ENCODE data around the gene CFAP53.

CFAP53 gene

GRCh38 chr18:50277942-50278341 lies 11.6 kb upstream of the CFAP53 start:
- H3K4me3 ChIP-seq (ENCODE audit: control insufficient read depth in 1 of 7, extremely low read depth in 1 of 7, insufficient read depth in 4 of 7, low read depth in 2 of 7, low read length in 6 of 7), result no peak overlapping the region
- ChIA-PET POLR2A (no interaction called here), CTCF (interaction anchor here (1.4 to 1.8 kb wide), 3 partner anchors 8 to 11 kb away, joined by 3 to 4 read pairs (median 4); partner anchors contain the start of gene CFAP53)
- H3K4me1 ChIP-seq (ENCODE audit: control extremely low read depth in 1 of 4, control insufficient read depth in 4 of 4, insufficient read depth in 4 of 4, low read length in 3 of 4), result peaks cover 0 to 29% (median 21%) of the 10 kb centered on the region in 4 experiments
- DNase-seq, result no peak
- no peaks in the 10 kb centered on the region for H3K9me3 ChIP-seq (ENCODE audit: control extremely low read depth in 1 of 5, control insufficient read depth in 4 of 5, insufficient read depth in 2 of 5, low read depth in 1 of 5, low read length in 4 of 5)
- H3K27ac ChIP-seq (ENCODE audit: insufficient read depth in 1 of 2, low read depth in 1 of 2, low read length in 2 of 2, poor library complexity in 1 of 2, severe bottlenecking in 2 of 2), result no peak overlapping the region
- H3K36me3 ChIP-seq (ENCODE audit: control insufficient read depth in 4 of 4, insufficient read depth in 4 of 4, low read length in 3 of 4), result peaks cover 33 to 73% (median 54%) of the 10 kb centered on the region in 4 experiments
- H3K27me3 ChIP-seq (replicated peaks in 2 of 5; ENCODE audit: control insufficient read depth in 4 of 5, insufficient read depth in 5 of 5, low read length in 4 of 5), result no peaks in the 10 kb centered on the region
- 100% methylated on average over 2 of the region's 6 CpGs for WGBS (ENCODE audit: insufficient coverage)

GRCh38 chr18:50276452-50276851 lies 10.2 kb upstream of the CFAP53 start:
- H3K36me3 ChIP-seq (ENCODE audit: control insufficient read depth in 4 of 4, insufficient read depth in 4 of 4, low read length in 3 of 4), result peaks cover 40 to 78% (median 59%) of the 10 kb centered on the region in 4 experiments
- 100% methylated on average over 3 of the region's 4 CpGs for WGBS (ENCODE audit: insufficient coverage)
- H3K4me1 ChIP-seq (ENCODE audit: control extremely low read depth in 1 of 4, control insufficient read depth in 4 of 4, insufficient read depth in 4 of 4, low read length in 3 of 4), result peaks cover 0 to 23% (median 14%) of the 10 kb centered on the region in 4 experiments
- H3K9me3 ChIP-seq (ENCODE audit: control extremely low read depth in 1 of 5, control insufficient read depth in 4 of 5, insufficient read depth in 2 of 5, low read depth in 1 of 5, low read length in 4 of 5), result no peaks in the 10 kb centered on the region
- POLR2A ChIA-PET, result no interaction called here
- no peak for DNase-seq
- H3K27ac ChIP-seq (ENCODE audit: insufficient read depth in 1 of 2, low read depth in 1 of 2, low read length in 2 of 2, poor library complexity in 1 of 2, severe bottlenecking in 2 of 2), result no peak overlapping the region
- CTCF ChIA-PET, result interaction anchor here (1.4 kb wide), 1 partner anchor 9 kb away, joined by 6 read pairs; no protein-coding TSS in a partner anchor
- H3K27me3 ChIP-seq (replicated peaks in 2 of 5; ENCODE audit: control insufficient read depth in 4 of 5, insufficient read depth in 5 of 5, low read length in 4 of 5), result no peaks in the 10 kb centered on the region
- H3K4me3 ChIP-seq (ENCODE audit: control insufficient read depth in 1 of 7, extremely low read depth in 1 of 7, insufficient read depth in 4 of 7, low read depth in 2 of 7, low read length in 6 of 7), result no peak overlapping the region

GRCh38 chr18:50275503-50276036 lies 9.3 kb upstream of the CFAP53 start:
- no peaks in the 10 kb centered on the region for H3K27me3 ChIP-seq (replicated peaks in 2 of 5; ENCODE audit: control insufficient read depth in 4 of 5, insufficient read depth in 5 of 5, low read length in 4 of 5)
- peaks cover 42 to 86% (median 66%) of the 10 kb centered on the region in 4 experiments for H3K36me3 ChIP-seq (ENCODE audit: control insufficient read depth in 4 of 4, insufficient read depth in 4 of 4, low read length in 3 of 4)
- no peaks in the 10 kb centered on the region for H3K9me3 ChIP-seq (ENCODE audit: control extremely low read depth in 1 of 5, control insufficient read depth in 4 of 5, insufficient read depth in 2 of 5, low read depth in 1 of 5, low read length in 4 of 5)
- ChIA-PET CTCF (no interaction called here), POLR2A (no interaction called here)
- 98% methylated on average over 15 of the region's 19 CpGs for WGBS (ENCODE audit: insufficient coverage)
- DNase-seq, result no peak
- H3K27ac ChIP-seq (ENCODE audit: insufficient read depth in 1 of 2, low read depth in 1 of 2, low read length in 2 of 2, poor library complexity in 1 of 2, severe bottlenecking in 2 of 2), result no peak overlapping the region
- no peak overlapping the region for H3K4me3 ChIP-seq (ENCODE audit: control insufficient read depth in 1 of 7, extremely low read depth in 1 of 7, insufficient read depth in 4 of 7, low read depth in 2 of 7, low read length in 6 of 7)
- H3K4me1 ChIP-seq (ENCODE audit: control extremely low read depth in 1 of 4, control insufficient read depth in 4 of 4, insufficient read depth in 4 of 4, low read length in 3 of 4), result peaks cover 0 to 17% (median 10%) of the 10 kb centered on the region in 4 experiments

- ChIA-PET POLR2A (no interaction called here), CTCF (interaction anchor here (1.0 kb wide), 1 partner anchor 57 kb away, joined by 3 read pairs; no protein-coding TSS in a partner anchor)
- 90% methylated on average over 2 of the region's 10 CpGs for WGBS (ENCODE audit: insufficient coverage)
- H3K9me3 ChIP-seq (ENCODE audit: control extremely low read depth in 1 of 5, control insufficient read depth in 4 of 5, insufficient read depth in 2 of 5, low read depth in 1 of 5, low read length in 4 of 5), result no peaks in the 10 kb centered on the region
- peaks cover 0 to 10% (median 3%) of the 10 kb centered on the region in 4 experiments for H3K4me1 ChIP-seq (ENCODE audit: control extremely low read depth in 1 of 4, control insufficient read depth in 4 of 4, insufficient read depth in 4 of 4, low read length in 3 of 4)
- DNase-seq, result no peak
- H3K4me3 ChIP-seq (ENCODE audit: control insufficient read depth in 1 of 7, extremely low read depth in 1 of 7, insufficient read depth in 4 of 7, low read depth in 2 of 7, low read length in 6 of 7), result no peak overlapping the region
- no peak overlapping the region for H3K27ac ChIP-seq (ENCODE audit: insufficient read depth in 1 of 2, low read depth in 1 of 2, low read length in 2 of 2, poor library complexity in 1 of 2, severe bottlenecking in 2 of 2)
- H3K27me3 ChIP-seq (replicated peaks in 2 of 5; ENCODE audit: control insufficient read depth in 4 of 5, insufficient read depth in 5 of 5, low read length in 4 of 5), result no peaks in the 10 kb centered on the region
- H3K36me3 ChIP-seq (ENCODE audit: control insufficient read depth in 4 of 4, insufficient read depth in 4 of 4, low read length in 3 of 4), result peaks cover 43 to 92% (median 69%) of the 10 kb centered on the region in 4 experiments
Measured at GRCh38 chr18:50274941-50275340, 8.6 kb upstream of the CFAP53 start.

GRCh38 chr18:50274044-50274442 lies 7.7 kb upstream of the CFAP53 start:
- no peak for DNase-seq
- WGBS (ENCODE audit: insufficient coverage), result 92% methylated on average over 12 of the region's 17 CpGs
- no peak overlapping the region for H3K27ac ChIP-seq (ENCODE audit: insufficient read depth in 1 of 2, low read depth in 1 of 2, low read length in 2 of 2, poor library complexity in 1 of 2, severe bottlenecking in 2 of 2)
- H3K9me3 ChIP-seq (ENCODE audit: control extremely low read depth in 1 of 5, control insufficient read depth in 4 of 5, insufficient read depth in 2 of 5, low read depth in 1 of 5, low read length in 4 of 5), result no peaks in the 10 kb centered on the region
- H3K27me3 ChIP-seq (replicated peaks in 2 of 5; ENCODE audit: control insufficient read depth in 4 of 5, insufficient read depth in 5 of 5, low read length in 4 of 5), result no peaks in the 10 kb centered on the region
- ChIA-PET CTCF (interaction anchor here (1.0 kb wide), 1 partner anchor 56 kb away, joined by 3 read pairs; no protein-coding TSS in a partner anchor), POLR2A (no interaction called here)
- H3K36me3 ChIP-seq (ENCODE audit: control insufficient read depth in 4 of 4, insufficient read depth in 4 of 4, low read length in 3 of 4), result peaks cover 44 to 93% (median 76%) of the 10 kb centered on the region in 4 experiments
- H3K4me1 ChIP-seq (ENCODE audit: control extremely low read depth in 1 of 4, control insufficient read depth in 4 of 4, insufficient read depth in 4 of 4, low read length in 3 of 4), result peaks cover 0 to 2% (median 0%) of the 10 kb centered on the region in 4 experiments
- H3K4me3 ChIP-seq (ENCODE audit: control insufficient read depth in 1 of 7, extremely low read depth in 1 of 7, insufficient read depth in 4 of 7, low read depth in 2 of 7, low read length in 6 of 7), result no peak overlapping the region

- POLR2A ChIA-PET, result no interaction called here
- peaks cover 41 to 93% (median 76%) of the 10 kb centered on the region in 4 experiments for H3K36me3 ChIP-seq (ENCODE audit: control insufficient read depth in 4 of 4, insufficient read depth in 4 of 4, low read length in 3 of 4)
- H3K9me3 ChIP-seq (ENCODE audit: control extremely low read depth in 1 of 5, control insufficient read depth in 4 of 5, insufficient read depth in 2 of 5, low read depth in 1 of 5, low read length in 4 of 5), result no peaks in the 10 kb centered on the region
- H3K4me3 ChIP-seq (ENCODE audit: control insufficient read depth in 1 of 7, extremely low read depth in 1 of 7, insufficient read depth in 4 of 7, low read depth in 2 of 7, low read length in 6 of 7), result no peak overlapping the region
- WGBS (ENCODE audit: insufficient coverage), result 96% methylated on average over 22 of the region's 23 CpGs
- H3K4me1 ChIP-seq (ENCODE audit: control extremely low read depth in 1 of 4, control insufficient read depth in 4 of 4, insufficient read depth in 4 of 4, low read length in 3 of 4), result no peaks in the 10 kb centered on the region
- no peaks in the 10 kb centered on the region for H3K27me3 ChIP-seq (replicated peaks in 2 of 5; ENCODE audit: control insufficient read depth in 4 of 5, insufficient read depth in 5 of 5, low read length in 4 of 5)
- DNase-seq, result no peak
- H3K27ac ChIP-seq (ENCODE audit: insufficient read depth in 1 of 2, low read depth in 1 of 2, low read length in 2 of 2, poor library complexity in 1 of 2, severe bottlenecking in 2 of 2), result no peak overlapping the region
- CTCF ChIA-PET, result no interaction called here
Measured at GRCh38 chr18:50273203-50274043, 7.1 kb upstream of the CFAP53 start.

- CTCF ChIA-PET, result interaction anchor here (1.6 kb wide), 1 partner anchor 104 kb away, joined by 3 read pairs; no protein-coding TSS in a partner anchor
- H3K4me1 ChIP-seq (ENCODE audit: control extremely low read depth in 1 of 4, control insufficient read depth in 4 of 4, insufficient read depth in 4 of 4, low read length in 3 of 4), result peaks cover 0 to 6% (median 0%) of the 10 kb centered on the region in 4 experiments
- H3K9me3 ChIP-seq (ENCODE audit: control extremely low read depth in 1 of 5, control insufficient read depth in 4 of 5, insufficient read depth in 2 of 5, low read depth in 1 of 5, low read length in 4 of 5), result no peaks in the 10 kb centered on the region
- H3K36me3 ChIP-seq (ENCODE audit: control insufficient read depth in 4 of 4, insufficient read depth in 4 of 4, low read length in 3 of 4), result peaks cover 38 to 89% (median 70%) of the 10 kb centered on the region in 4 experiments
- H3K27me3 ChIP-seq (replicated peaks in 2 of 5; ENCODE audit: control insufficient read depth in 4 of 5, insufficient read depth in 5 of 5, low read length in 4 of 5), result no peaks in the 10 kb centered on the region
- 97% methylated on average over 4 of the region's 5 CpGs for WGBS (ENCODE audit: insufficient coverage)
- no peak overlapping the region for H3K4me3 ChIP-seq (ENCODE audit: control insufficient read depth in 1 of 7, extremely low read depth in 1 of 7, insufficient read depth in 4 of 7, low read depth in 2 of 7, low read length in 6 of 7)
- POLR2A ChIA-PET, result no interaction called here
- DNase-seq, result no peak
- H3K27ac ChIP-seq (ENCODE audit: insufficient read depth in 1 of 2, low read depth in 1 of 2, low read length in 2 of 2, poor library complexity in 1 of 2, severe bottlenecking in 2 of 2), result no peak overlapping the region
Measured at GRCh38 chr18:50272568-50272967, 6.3 kb upstream of the CFAP53 start.

All from common myeloid progenitor, CD34-positive (primary cell).